Mucosa of descending colon (tissue), 3 donors: ENCODE measurements around the gene GSC2. TPM values are rescaled to one million over a fixed set of nuclear protein-coding genes. Genes with fewer than 3 reads are reported as not detected.
A peak's percentile ranks its signal among the peaks of the same experiment; 100 is the strongest.

Source experiments
- ATAC-seq: fragments of 200-7000 bp; cut with Tn5 transposase; one replicate; pipeline ENCODE4 v1.9.1; 2020; ENCODE audit warnings: mild to moderate bottlenecking, moderate library complexity
- DNase-seq, 3 donors: peaks; one replicate each; pipeline ENCODE4 v3.0.0-alpha.2; 2020
- H3K36me3 ChIP-seq: fragments of 200-600 bp; one replicate; pipeline ENCODE4 v1.8.0; 2021; ENCODE audit warnings: low read depth, mild to moderate bottlenecking
- H3K4me1 ChIP-seq: fragments of 200-600 bp; one replicate; pipeline ENCODE4 v1.8.0; 2021; ENCODE audit warnings: low read depth, mild to moderate bottlenecking
- H3K4me3 ChIP-seq: fragments of 200-600 bp; one replicate; pipeline ENCODE4 v1.8.0; 2021; ENCODE audit warnings: mild to moderate bottlenecking
- H3K9me3 ChIP-seq: fragments of 200-600 bp; one replicate; pipeline ENCODE4 v1.8.0; 2021; ENCODE audit warnings: mild to moderate bottlenecking
- CTCF ChIP-seq: fragments of 200-600 bp; IDR thresholded peaks from one replicate; pipeline ENCODE4 v1.8.0; 2022; ENCODE audit warnings: antibody characterized with exemption, mild to moderate bottlenecking
- intact Hi-C, 2 donors: fragments of 100-400 bp; cut with DNase I in 1 of 2; cut with micrococcal nuclease in 1 of 2; formaldehyde crosslinking; loops; one replicate each; pipeline versions ENCODE4 v1.11.0 to v1.11.1; 2022; cut with DNase I, micrococcal nuclease
- total RNA-seq, 3 donors: library from RNA; stranded (reverse); fragmentation: NEBNext Ultra II Directional in 2 of 3; extraction: Animal tissue kit (Norgen Biotek cat#: 25700) in 2 of 3; gene quantifications; one replicate each; pipeline versions ENCODE4 v1.2.1 to v1.2.4, GENCODE V29; 2021 to 2023
- donor health status: DM: no; HTN: no; CAD: no; lungs with moderate emphysema.
- donor health status: DM: no; HTN: no; CAD: no.
- donor health status: DM: no; HTN: yes; CAD: no.

The GSC2 gene
- total RNA-seq, 3 donors from 2014 or later, result not detected

DNA sequence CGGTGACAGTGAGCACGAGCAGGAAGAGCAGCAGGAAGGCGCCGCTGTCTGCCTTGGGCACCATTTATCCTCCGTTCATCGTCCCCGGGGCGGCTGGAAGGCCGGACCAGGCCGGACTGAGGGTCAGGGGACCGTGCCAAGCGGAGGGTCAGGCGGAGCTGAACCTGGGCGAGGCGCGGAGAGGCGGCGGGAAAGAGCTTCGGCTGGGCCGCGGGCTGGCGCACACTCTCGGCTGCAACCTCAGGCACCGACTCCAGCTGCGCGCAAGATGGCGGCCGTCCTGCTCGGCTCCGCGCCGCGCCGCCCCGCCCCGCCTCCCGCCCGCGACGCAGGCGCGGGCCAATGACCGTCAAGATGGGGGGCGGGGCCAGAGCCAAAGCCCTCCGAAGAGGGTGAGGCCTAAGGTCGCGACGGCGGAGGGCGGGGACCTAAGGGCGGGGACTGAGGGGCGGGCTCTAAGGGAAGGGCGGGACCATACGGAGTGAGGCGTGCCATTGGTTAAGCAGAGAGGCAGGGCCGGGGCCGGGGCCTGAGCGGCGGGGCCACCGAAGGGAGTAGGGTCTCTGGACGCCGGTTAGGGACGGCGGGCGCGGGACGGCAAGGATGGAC, 27.8 kb downstream of the GSC2 start, which contains the start of gene DGCR2:
Gene DGCR2 (minus strand): TSS at position 270 of the 609 bp plus-strand sequence. CDS start 206 bp downstream, at position 64.
- H3K4me3 ChIP-seq, result peak within 1 kb of the TSS; percentile 88
- no peaks in the 10 kb centered on the region for H3K9me3 ChIP-seq
- H3K36me3 ChIP-seq, result no peaks in the 10 kb centered on the region
- peak; percentile 93 for ATAC-seq
- intact Hi-C loops, result no loop called here
- TF ChIP-seq CTCF, result no peak
- peak; percentile 97 to 98 (median 97) for DNase-seq
- peaks cover 42% of the 10 kb centered on the region for H3K4me1 ChIP-seq

DNA sequence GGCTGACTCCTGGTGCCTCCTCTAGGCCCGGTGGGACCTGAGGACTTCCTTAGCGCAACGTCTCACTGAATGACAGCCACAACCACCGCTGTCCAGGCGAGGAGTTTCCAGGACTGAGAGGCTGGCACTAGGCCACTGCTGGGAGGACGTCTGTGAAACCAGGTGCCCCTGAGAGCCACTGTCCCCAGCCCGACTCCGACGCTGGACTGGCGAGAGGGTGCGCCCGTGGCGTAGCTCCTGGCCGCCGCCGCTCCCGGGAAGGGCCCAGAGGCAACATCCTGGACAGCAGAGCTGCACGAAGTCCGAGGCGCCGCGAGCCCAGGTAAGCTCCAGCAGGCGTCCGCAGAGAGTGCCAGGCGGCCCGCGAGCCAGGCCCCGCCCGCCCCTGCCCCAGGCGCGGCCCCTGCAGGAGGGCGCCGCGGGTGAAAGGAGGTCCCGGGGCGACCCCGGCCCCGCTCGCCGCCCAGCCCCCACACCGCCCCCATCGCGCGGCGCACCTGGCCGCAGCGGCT, 28.4 kb downstream of the GSC2 start:
- intact Hi-C loops, result no loop called here
- H3K4me1 ChIP-seq, result peaks cover 48% of the 10 kb centered on the region

GRCh38 chr22:19120829-19121630, 29.1 kb downstream of the GSC2 start:
- intact Hi-C loops, result no loop called here
- H3K9me3 ChIP-seq, result no peaks in the 10 kb centered on the region
- DNase-seq, result peak; percentile 68 to 78 (median 76)
- peak; percentile 57 for ATAC-seq
- H3K4me3 ChIP-seq, result peak overlapping the region; percentile 88
- no peaks in the 10 kb centered on the region for H3K36me3 ChIP-seq
- H3K4me1 ChIP-seq, result peaks cover 52% of the 10 kb centered on the region
- no peak for TF ChIP-seq CTCF

More for the DNA sequence above, 28.4 kb downstream of the GSC2 start:
- ATAC-seq (peak; percentile 57), DNase-seq (peak; percentile 59 to 77 (median 75))
- Histone ChIP-seq H3K36me3 (no peaks in the 10 kb centered on the region), H3K9me3 (no peaks in the 10 kb centered on the region), H3K4me3 (peak overlapping the region; percentile 88)
- no peak for TF ChIP-seq CTCF

DNA sequence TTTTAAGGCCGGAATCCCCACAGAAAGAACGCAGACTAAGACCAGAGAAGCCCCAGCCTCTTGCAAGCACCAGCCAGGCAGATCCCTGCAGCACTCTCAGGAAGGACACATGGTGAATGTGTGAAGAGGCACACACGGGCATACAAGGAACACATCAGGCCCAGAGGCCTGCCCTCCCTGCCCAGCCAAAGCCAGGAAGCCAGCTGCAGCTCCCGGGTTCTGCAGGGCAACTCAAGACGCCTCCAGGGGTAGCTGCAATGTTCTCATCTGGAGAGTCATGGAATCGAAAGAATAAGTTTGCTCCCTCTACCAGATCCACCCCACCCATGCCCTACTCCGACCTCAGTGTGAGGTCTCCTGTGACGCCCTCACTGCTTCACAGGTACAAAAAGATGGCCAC, 30.1 kb downstream of the GSC2 start:
- no peaks in the 10 kb centered on the region for H3K9me3 ChIP-seq
- no peak for DNase-seq
- intact Hi-C loops, result no loop called here
- no peak for TF ChIP-seq CTCF
- H3K4me3 ChIP-seq, result no peak overlapping the region
- peaks cover 52% of the 10 kb centered on the region for H3K4me1 ChIP-seq
- ATAC-seq, result no peak
- H3K36me3 ChIP-seq, result no peaks in the 10 kb centered on the region

DNA sequence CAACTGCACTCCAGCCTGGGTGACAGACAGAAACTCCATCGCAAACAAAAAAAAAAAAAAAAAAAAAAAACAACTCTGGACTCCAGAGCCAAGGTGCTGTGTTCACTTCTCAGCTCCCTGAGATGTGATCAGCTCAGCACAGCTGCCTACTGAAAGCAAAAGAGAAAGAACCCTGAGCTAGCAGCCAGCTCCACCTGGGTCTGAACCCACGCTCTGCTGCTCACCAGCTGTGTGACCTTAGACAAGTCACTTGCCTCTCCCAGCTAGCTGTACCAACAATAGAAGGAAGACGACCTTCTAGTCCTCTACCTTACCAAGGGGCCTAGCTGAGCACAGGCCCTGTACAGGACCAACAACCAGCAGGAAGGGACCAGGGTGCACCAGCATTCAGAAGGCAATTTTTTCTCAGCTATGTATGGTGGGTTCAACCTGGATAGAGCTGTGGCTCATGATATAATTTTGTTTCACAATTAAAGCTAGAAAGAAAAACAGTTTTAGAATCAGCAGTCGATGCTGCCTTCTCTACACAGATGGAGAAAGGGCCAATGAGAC, 31.7 kb downstream of the GSC2 start:
- intact Hi-C loops, result no loop called here
- DNase-seq (no peak), ATAC-seq (no peak)
- no peak for TF ChIP-seq CTCF
- H3K4me3 ChIP-seq, result no peak overlapping the region
- no peaks in the 10 kb centered on the region for H3K9me3 ChIP-seq
- H3K36me3 ChIP-seq, result no peaks in the 10 kb centered on the region
- peaks cover 52% of the 10 kb centered on the region for H3K4me1 ChIP-seq
